ENCODE data around the gene LTBP3.

The LTBP3 gene

GRCh38 chr11:65553301-65554001 is 4.7 kb downstream of the LTBP3 start:
- peaks cover 66% of the 10 kb centered on the region for H3K27me3 ChIP-seq
- peaks cover 10 to 13% of the 10 kb centered on the region in 2 experiments for H3K4me1 ChIP-seq (ENCODE audit: control insufficient read depth in 1 of 2, insufficient read depth in 1 of 2, low read depth in 1 of 2, low read length in 1 of 2)
- no peak overlapping the region for H3K4me3 ChIP-seq (ENCODE audit: low read depth in 1 of 2, low read length in 1 of 2)
- no peak overlapping the region for H3K27ac ChIP-seq
- no peak for TF ChIP-seq CTCF (IDR thresholded peaks at IDR 0.05)
- no peaks in the 10 kb centered on the region for H3K36me3 ChIP-seq
- H3K9me3 ChIP-seq, result no peaks in the 10 kb centered on the region

GRCh38 chr11:65552388-65552951 is 5.7 kb downstream of the LTBP3 start:
- H3K36me3 ChIP-seq, result no peaks in the 10 kb centered on the region
- H3K4me3 ChIP-seq (ENCODE audit: low read depth in 1 of 2, low read length in 1 of 2), result no peak overlapping the region
- H3K27ac ChIP-seq, result no peak overlapping the region
- peaks cover 6 to 10% of the 10 kb centered on the region in 2 experiments for H3K4me1 ChIP-seq (ENCODE audit: control insufficient read depth in 1 of 2, insufficient read depth in 1 of 2, low read depth in 1 of 2, low read length in 1 of 2)
- peaks cover 66% of the 10 kb centered on the region for H3K27me3 ChIP-seq
- no peaks in the 10 kb centered on the region for H3K9me3 ChIP-seq
- no peak for TF ChIP-seq CTCF (IDR thresholded peaks at IDR 0.05)

- Histone ChIP-seq H3K4me3 (ENCODE audit: low read depth in 1 of 2, low read length in 1 of 2) (no peak overlapping the region), H3K9me3 (no peaks in the 10 kb centered on the region), H3K4me1 (ENCODE audit: control insufficient read depth in 1 of 2, insufficient read depth in 1 of 2, low read depth in 1 of 2, low read length in 1 of 2) (peaks cover 10 to 13% of the 10 kb centered on the region in 2 experiments), H3K36me3 (no peaks in the 10 kb centered on the region), H3K27ac (no peak overlapping the region), H3K27me3 (peaks cover 61% of the 10 kb centered on the region)
- TF ChIP-seq CTCF (IDR thresholded peaks at IDR 0.05), result peak; percentile 79
These were observed 6.4 kb downstream of the LTBP3 start for GRCh38 chr11:65551572-65552387.

- H3K27me3 ChIP-seq, result peaks cover 58% of the 10 kb centered on the region
- TF ChIP-seq CTCF (IDR thresholded peaks at IDR 0.05), result no peak
- no peak overlapping the region for H3K27ac ChIP-seq
- H3K9me3 ChIP-seq, result no peaks in the 10 kb centered on the region
- H3K4me3 ChIP-seq (ENCODE audit: low read depth in 1 of 2, low read length in 1 of 2), result no peak overlapping the region
- H3K36me3 ChIP-seq, result no peaks in the 10 kb centered on the region
- peaks cover 23 to 24% of the 10 kb centered on the region in 2 experiments for H3K4me1 ChIP-seq (ENCODE audit: control insufficient read depth in 1 of 2, insufficient read depth in 1 of 2, low read depth in 1 of 2, low read length in 1 of 2)
These were observed 9.1 kb downstream of the LTBP3 start for GRCh38 chr11:65549096-65549495.

DNA sequence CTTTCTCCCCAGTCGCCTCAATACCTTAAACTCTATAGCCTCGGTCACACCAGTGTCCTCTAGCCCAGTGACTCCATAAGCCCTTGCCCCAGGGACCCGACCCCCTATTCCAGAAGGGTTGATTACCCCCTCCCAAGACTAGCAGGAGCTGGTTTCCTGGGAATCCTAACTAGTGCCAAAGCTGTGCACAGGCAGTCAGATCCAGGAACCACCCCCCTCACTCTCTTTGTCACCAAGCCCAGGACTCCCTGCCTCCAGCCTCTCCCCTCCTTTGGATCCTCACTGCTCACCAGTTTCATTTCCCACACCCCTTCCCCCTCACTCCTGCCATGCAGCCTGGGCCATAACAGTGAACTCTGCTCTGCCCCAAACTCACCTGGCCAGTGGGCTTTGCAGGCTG is 9.8 kb downstream of the LTBP3 start:
- no peak for TF ChIP-seq CTCF (IDR thresholded peaks at IDR 0.05)
- Histone ChIP-seq H3K36me3 (no peaks in the 10 kb centered on the region), H3K9me3 (no peaks in the 10 kb centered on the region), H3K4me3 (ENCODE audit: low read depth in 1 of 2, low read length in 1 of 2) (no peak overlapping the region), H3K4me1 (ENCODE audit: control insufficient read depth in 1 of 2, insufficient read depth in 1 of 2, low read depth in 1 of 2, low read length in 1 of 2) (peaks cover 23 to 24% of the 10 kb centered on the region in 2 experiments), H3K27ac (no peak overlapping the region), H3K27me3 (peaks cover 52% of the 10 kb centered on the region)
